Muscle layer of duodenum (tissue), 2 donors: ENCODE measurements around the gene GATAD2B.

ENCODE experiments used
- H3K27ac ChIP-seq: one replicate; pipeline ENCODE4 v1.7.0; 2013; ENCODE audit warnings: mild to moderate bottlenecking, low read length
- H3K27me3 ChIP-seq: one replicate; pipeline ENCODE4 v1.7.0; 2013; ENCODE audit warnings: low read depth, mild to moderate bottlenecking, control low read depth, low read length
- H3K36me3 ChIP-seq, 2 donors: one replicate each; pipeline ENCODE4 v1.7.0; 2013; ENCODE audit warnings: low read length in 2 of 2, control low read depth in 1 of 2, mild to moderate bottlenecking in 1 of 2; ENCODE audit not compliant: insufficient read depth in 2 of 2, control insufficient read depth in 1 of 2
- H3K4me1 ChIP-seq, 2 donors: one replicate each; pipeline ENCODE4 v1.7.0; 2013; ENCODE audit warnings: low read length in 2 of 2, mild to moderate bottlenecking in 2 of 2, control low read depth in 1 of 2, moderate library complexity in 1 of 2; ENCODE audit not compliant: insufficient read depth in 2 of 2, control insufficient read depth in 1 of 2
- H3K4me3 ChIP-seq, 2 donors: one replicate each; pipeline ENCODE4 v1.7.0; 2013; ENCODE audit warnings: low read length in 2 of 2, low read depth in 1 of 2, mild to moderate bottlenecking in 1 of 2
- H3K9me3 ChIP-seq, 2 donors: one replicate each; pipeline ENCODE4 v1.7.0; 2013; ENCODE audit warnings: low read length in 2 of 2, control low read depth in 1 of 2, mild to moderate bottlenecking in 1 of 2; ENCODE audit not compliant: control insufficient read depth in 1 of 2
- donor health status: healthy.

GATAD2B gene

GRCh38 chr1:153961421-153961820, 38.6 kb upstream of the GATAD2B start:
- Histone ChIP-seq H3K36me3 (peaks cover 9 to 10% of the 10 kb centered on the region in 2 donors), H3K27me3 (no peaks in the 10 kb centered on the region), H3K4me1 (peaks cover 39 to 53% of the 10 kb centered on the region in 2 donors), H3K4me3 (peak overlapping the region; percentile 81 to 84), H3K9me3 (no peaks in the 10 kb centered on the region), H3K27ac (peak overlapping the region; percentile 72)

- Histone ChIP-seq H3K27me3 (no peaks in the 10 kb centered on the region), H3K36me3 (peaks cover 9 to 10% of the 10 kb centered on the region in 2 donors), H3K9me3 (no peaks in the 10 kb centered on the region), H3K4me3 (no peak overlapping the region), H3K4me1 (peaks cover 35 to 57% of the 10 kb centered on the region in 2 donors), H3K27ac (no peak overlapping the region)
Observed at GRCh38 chr1:153960206-153960605, 37.4 kb upstream of the GATAD2B start.

GRCh38 chr1:153959454-153959853, 36.7 kb upstream of the GATAD2B start:
- Histone ChIP-seq H3K9me3 (no peaks in the 10 kb centered on the region), H3K27ac (peak overlapping the region; percentile 73), H3K4me1 (peaks cover 35 to 55% of the 10 kb centered on the region in 2 donors), H3K4me3 (peak overlapping the region; percentile 2 to 91), H3K27me3 (no peaks in the 10 kb centered on the region), H3K36me3 (peaks cover 10 to 14% of the 10 kb centered on the region in 2 donors)

- peak overlapping the region; percentile 80 to 91 for H3K4me3 ChIP-seq
- no peaks in the 10 kb centered on the region for H3K27me3 ChIP-seq
- peaks cover 13 to 14% of the 10 kb centered on the region in 2 donors for H3K36me3 ChIP-seq
- H3K9me3 ChIP-seq, result no peaks in the 10 kb centered on the region
- H3K4me1 ChIP-seq, result peaks cover 32 to 52% of the 10 kb centered on the region in 2 donors
- H3K27ac ChIP-seq, result peak overlapping the region; percentile 73
Observed at GRCh38 chr1:153958961-153959260, 36.1 kb upstream of the GATAD2B start.

- peak within 1 kb of the TSS; percentile 80 to 91 for H3K4me3 ChIP-seq
- H3K36me3 ChIP-seq, result peaks cover 14% of the 10 kb centered on the region in 2 donors
- peaks cover 32 to 52% of the 10 kb centered on the region in 2 donors for H3K4me1 ChIP-seq
- no peaks in the 10 kb centered on the region for H3K9me3 ChIP-seq
- H3K27me3 ChIP-seq, result no peaks in the 10 kb centered on the region
- H3K27ac ChIP-seq, result peak within 1 kb of the TSS; percentile 73
Observed at GRCh38 chr1:153958111-153958960, 35.6 kb upstream of the GATAD2B start, which contains the start of gene CRTC2. TSS of gene CRTC2 (minus strand) at chr1:153958612. CDS start at chr1:153958497, 115 bp downstream.

- H3K9me3 ChIP-seq, result no peaks in the 10 kb centered on the region
- H3K36me3 ChIP-seq, result peaks cover 14 to 15% of the 10 kb centered on the region in 2 donors
- no peaks in the 10 kb centered on the region for H3K27me3 ChIP-seq
- H3K27ac ChIP-seq, result peak overlapping the region; percentile 73
- peaks cover 32 to 52% of the 10 kb centered on the region in 2 donors for H3K4me1 ChIP-seq
- peak overlapping the region; percentile 80 to 91 for H3K4me3 ChIP-seq
Observed at GRCh38 chr1:153957744-153958110, 35.0 kb upstream of the GATAD2B start.

- H3K4me3 ChIP-seq, result peak overlapping the region; percentile 80 to 91
- H3K27me3 ChIP-seq, result no peaks in the 10 kb centered on the region
- peaks cover 31 to 47% of the 10 kb centered on the region in 2 donors for H3K4me1 ChIP-seq
- H3K27ac ChIP-seq, result peak overlapping the region; percentile 73
- no peaks in the 10 kb centered on the region for H3K9me3 ChIP-seq
- H3K36me3 ChIP-seq, result peaks cover 20 to 21% of the 10 kb centered on the region in 2 donors
Observed at GRCh38 chr1:153956997-153957715, 34.4 kb upstream of the GATAD2B start.

GRCh38 chr1:153954826-153955225, 32.1 kb upstream of the GATAD2B start:
- H3K27ac ChIP-seq, result no peak overlapping the region
- peaks cover 21 to 34% of the 10 kb centered on the region in 2 donors for H3K4me1 ChIP-seq
- no peak overlapping the region for H3K4me3 ChIP-seq
- H3K9me3 ChIP-seq, result no peaks in the 10 kb centered on the region
- H3K36me3 ChIP-seq, result peaks cover 33 to 41% of the 10 kb centered on the region in 2 donors
- no peaks in the 10 kb centered on the region for H3K27me3 ChIP-seq

- H3K4me1 ChIP-seq, result peaks cover 15 to 25% of the 10 kb centered on the region in 2 donors
- no peak overlapping the region for H3K27ac ChIP-seq
- peaks cover 37 to 46% of the 10 kb centered on the region in 2 donors for H3K36me3 ChIP-seq
Observed at GRCh38 chr1:153953859-153954365, 31.1 kb upstream of the GATAD2B start.

GRCh38 chr1:153951801-153952200, 29.0 kb upstream of the GATAD2B start:
- no peak overlapping the region for H3K4me3 ChIP-seq
- H3K9me3 ChIP-seq, result no peaks in the 10 kb centered on the region
- H3K27ac ChIP-seq, result no peak overlapping the region
- peaks cover 10 to 18% of the 10 kb centered on the region in 2 donors for H3K4me1 ChIP-seq
- no peaks in the 10 kb centered on the region for H3K27me3 ChIP-seq
- H3K36me3 ChIP-seq, result peaks cover 48 to 56% of the 10 kb centered on the region in 2 donors

More at GRCh38 chr1:153953859-153954365, 31.1 kb upstream of the GATAD2B start:
- Histone ChIP-seq H3K27me3 (no peaks in the 10 kb centered on the region), H3K4me3 (no peak overlapping the region), H3K9me3 (no peaks in the 10 kb centered on the region)

GRCh38 chr1:153951183-153951582, 28.4 kb upstream of the GATAD2B start:
- Histone ChIP-seq H3K27me3 (no peaks in the 10 kb centered on the region), H3K4me1 (peaks cover 6 to 15% of the 10 kb centered on the region in 2 donors), H3K4me3 (no peak overlapping the region), H3K36me3 (peaks cover 48 to 56% of the 10 kb centered on the region in 2 donors), H3K27ac (no peak overlapping the region), H3K9me3 (no peaks in the 10 kb centered on the region)
